Upper lobe of left lung (tissue), 6 donors: ENCODE data around the gene GNA12. TPM values are rescaled to one million over a fixed set of nuclear protein-coding genes. Genes with fewer than 3 reads are reported as not detected.

Source experiments
- ATAC-seq, 2 donors: fragments of 200-7000 bp; cut with Tn5 transposase; one replicate each; pipeline ENCODE4 v1.9.1; 2022; ENCODE audit warnings: mild to moderate bottlenecking in 2 of 2, moderate library complexity in 2 of 2; ENCODE audit not compliant: low FRiP score in 2 of 2
- DNase-seq, 2 donors: peaks; one replicate each; pipeline ENCODE4 v3.0.0-alpha.2; 2019 to 2020
- H3K27ac ChIP-seq, 4 donors: fragments of 200-600 bp; sonication (generic); one replicate each; pipeline ENCODE4 v1.5.1; 2016 to 2019
- H3K27me3 ChIP-seq, 4 donors: fragments of 200-600 bp; sonication (generic); one replicate each; pipeline ENCODE4 v1.5.1; 2017 to 2019
- H3K36me3 ChIP-seq, 4 donors: fragments of 200-600 bp; sonication (generic); one replicate each; pipeline ENCODE4 v1.5.1; 2016 to 2019
- H3K4me1 ChIP-seq, 4 donors: fragments of 200-600 bp; sonication (generic); one replicate each; pipeline ENCODE4 v1.5.1; 2018 to 2019
- H3K4me3 ChIP-seq, 4 donors: fragments of 200-600 bp; sonication (generic); one replicate each; pipeline ENCODE4 v1.5.1; 2017 to 2019; ENCODE audit warnings: mild to moderate bottlenecking in 2 of 4, moderate library complexity in 1 of 4
- H3K9me3 ChIP-seq, 4 donors: fragments of 200-600 bp; sonication (generic); one replicate each; pipeline ENCODE4 v1.5.1; 2018 to 2019
- EP300 ChIP-seq, 4 donors: sonication (generic); formaldehyde crosslinking; IDR thresholded peaks; one replicate each; pipeline ENCODE4 v1.5.1; 2017; ENCODE audit warnings: antibody characterized with exemption in 4 of 4, control low read depth in 2 of 4
- POLR2A ChIP-seq, 4 donors: fragments of 450-650 bp; IDR thresholded peaks; one replicate each; pipeline ENCODE4 v1.5.1; 2016 to 2017; ENCODE audit warnings: antibody characterized with exemption in 4 of 4, mild to moderate bottlenecking in 2 of 4
- POLR2AphosphoS5 ChIP-seq, 2 donors: sonication (generic); formaldehyde crosslinking; IDR thresholded peaks; one replicate each; pipeline ENCODE4 v1.5.1; 2017; ENCODE audit warnings: antibody characterized with exemption in 2 of 2
- WGBS, 2 donors: methylation state at CpG; one replicate each; pipeline ENCODE4 v1.1.5; 2017 to 2018; 5-methylcytosine and 5-hydroxymethylcytosine counted together
- total RNA-seq, 6 donors: library from RNA; depleted of rRNA in 4 of 6; stranded (reverse); fragments of >200 nt in 4 of 6; gene quantifications; one replicate each; pipeline versions ENCODE4 v1.1.0 to v1.2.1, GENCODE V29; 2016 to 2021
- TF ChIP-seq, protein P1 (sequence below), 6 experiments: fragments of 450-650 bp in 4 of 6; fragments of 200-600 bp in 2 of 6; sonication (generic) in 2 of 6; IDR thresholded peaks; one replicate each; pipeline ENCODE4 v1.5.1; 2016 to 2019; ENCODE audit warnings: antibody characterized with exemption in 6 of 6
- donor health status: DM: no; HTN: no; CAD: no; lungs with moderate emphysema.
- donor health status: DM: no; HTN: yes; CAD: no; lungs with severe emphysema.

Gene GNA12
- total RNA-seq, 6 donors from 2014 or later: 24.0 to 52.3 (median 35.7) TPM

DNA sequence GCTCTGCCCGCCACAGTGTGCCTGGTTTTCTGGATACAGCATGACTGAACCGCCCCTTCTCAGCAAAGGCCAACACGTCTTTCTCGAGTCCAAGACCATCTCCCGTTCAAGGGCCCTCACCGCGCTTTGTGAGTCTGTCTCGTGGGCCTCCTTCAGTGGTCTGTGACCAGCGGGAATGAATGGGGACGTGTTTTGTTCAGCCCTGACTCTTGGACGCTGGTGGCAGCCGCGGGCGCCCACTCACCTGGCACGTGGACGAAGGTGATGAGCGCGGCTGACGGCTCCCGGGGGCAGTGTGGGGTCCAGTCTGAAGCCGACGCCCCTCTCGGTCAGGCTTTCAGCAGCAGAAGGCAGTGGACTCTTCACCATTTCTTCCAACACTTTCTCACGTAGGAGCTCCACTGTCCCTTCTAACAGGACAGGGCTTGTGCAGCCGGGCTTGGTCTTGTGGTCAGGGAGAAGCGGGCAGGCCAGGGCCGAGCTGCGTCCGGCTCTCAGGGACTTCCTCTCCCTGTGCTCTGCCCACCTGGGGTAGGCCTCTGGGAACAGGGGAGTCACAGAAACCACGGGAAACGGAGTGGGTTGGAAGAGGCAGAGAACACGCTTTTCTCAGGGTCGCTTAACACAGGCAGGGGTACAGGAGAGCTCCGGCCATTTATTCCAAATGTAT, 125.7 kb downstream of the GNA12 start:
- peaks cover 0 to 11% (median 0%) of the 10 kb centered on the region in 4 donors for H3K36me3 ChIP-seq

DNA sequence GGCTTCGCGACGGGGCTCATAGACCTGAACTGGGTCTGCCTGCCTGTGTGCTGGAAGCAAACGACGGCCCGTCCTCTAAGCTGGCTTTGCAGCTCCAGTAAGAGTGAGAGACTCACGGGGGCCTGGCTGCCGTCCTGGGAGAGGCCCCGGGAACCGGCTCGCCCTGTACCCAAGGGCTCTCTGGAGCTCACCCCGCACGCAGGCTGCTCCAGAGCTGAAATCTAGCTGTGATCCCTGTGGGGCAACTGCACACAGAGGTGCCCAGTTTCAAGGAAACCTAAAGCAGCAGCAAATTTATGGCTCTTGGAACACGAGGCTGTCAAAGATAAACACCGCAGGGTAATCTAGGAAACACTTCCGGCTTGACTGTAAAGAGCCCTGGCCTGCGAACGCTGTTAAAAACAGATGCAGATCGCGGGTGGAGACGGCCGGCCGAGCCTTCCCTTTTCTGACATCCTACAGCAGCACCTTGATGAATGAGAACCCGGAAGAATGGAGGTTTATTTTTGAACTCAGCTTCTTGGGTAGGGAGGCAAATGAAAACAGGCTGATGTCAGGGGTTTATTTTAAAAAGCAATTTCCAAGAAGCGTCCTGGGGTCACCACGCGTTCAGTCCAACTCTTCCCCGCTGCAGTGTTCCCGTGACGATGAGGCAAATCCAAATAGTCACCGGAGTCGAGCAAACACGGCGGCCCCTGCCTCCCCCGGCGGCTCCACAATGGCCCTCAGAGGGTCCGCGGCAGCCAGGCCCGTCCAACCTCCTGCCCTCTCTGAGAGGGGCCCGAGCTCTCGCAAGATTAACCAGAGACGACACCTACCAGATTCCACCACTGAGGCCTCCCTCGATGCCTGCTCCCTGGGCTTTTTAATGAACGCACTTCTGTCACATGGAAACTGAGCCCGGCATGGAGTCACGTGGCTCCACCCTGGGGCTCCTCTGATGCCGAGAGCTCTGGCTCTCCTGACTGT, 126.5 kb downstream of the GNA12 start:
- Histone ChIP-seq H3K4me3 (peak overlapping the region in 1 of 4 donors; percentile 6), H3K27me3 (no peaks in the 10 kb centered on the region), H3K27ac (peak overlapping the region in 2 of 4 donors; percentile 23 to 37), H3K9me3 (no peaks in the 10 kb centered on the region), H3K36me3 (peaks cover 0 to 5% (median 0%) of the 10 kb centered on the region in 4 donors), H3K4me1 (peaks cover 14 to 32% (median 22%) of the 10 kb centered on the region in 4 donors)
- TF ChIP-seq EP300 (IDR thresholded peaks at IDR 0.05): no peak
- peak in 1 of 2 donors; percentile 40 for TF ChIP-seq POLR2AphosphoS5 (IDR thresholded peaks at IDR 0.05)
- DNase-seq: peak in 1 of 2 donors; percentile 69
- WGBS, 2 donors: 34 to 48% methylated on average over 26 to 47 of the region's 47 CpGs
- ATAC-seq: peak; percentile 11 to 19

More for the DNA sequence above, 125.7 kb downstream of the GNA12 start:
- WGBS, 2 donors: 89 to 93% methylated on average over 34 of the region's 34 CpGs
- no peak overlapping the region for H3K4me3 ChIP-seq
- no peak for TF ChIP-seq POLR2AphosphoS5 (IDR thresholded peaks at IDR 0.05)
- TF ChIP-seq, protein P1, sequence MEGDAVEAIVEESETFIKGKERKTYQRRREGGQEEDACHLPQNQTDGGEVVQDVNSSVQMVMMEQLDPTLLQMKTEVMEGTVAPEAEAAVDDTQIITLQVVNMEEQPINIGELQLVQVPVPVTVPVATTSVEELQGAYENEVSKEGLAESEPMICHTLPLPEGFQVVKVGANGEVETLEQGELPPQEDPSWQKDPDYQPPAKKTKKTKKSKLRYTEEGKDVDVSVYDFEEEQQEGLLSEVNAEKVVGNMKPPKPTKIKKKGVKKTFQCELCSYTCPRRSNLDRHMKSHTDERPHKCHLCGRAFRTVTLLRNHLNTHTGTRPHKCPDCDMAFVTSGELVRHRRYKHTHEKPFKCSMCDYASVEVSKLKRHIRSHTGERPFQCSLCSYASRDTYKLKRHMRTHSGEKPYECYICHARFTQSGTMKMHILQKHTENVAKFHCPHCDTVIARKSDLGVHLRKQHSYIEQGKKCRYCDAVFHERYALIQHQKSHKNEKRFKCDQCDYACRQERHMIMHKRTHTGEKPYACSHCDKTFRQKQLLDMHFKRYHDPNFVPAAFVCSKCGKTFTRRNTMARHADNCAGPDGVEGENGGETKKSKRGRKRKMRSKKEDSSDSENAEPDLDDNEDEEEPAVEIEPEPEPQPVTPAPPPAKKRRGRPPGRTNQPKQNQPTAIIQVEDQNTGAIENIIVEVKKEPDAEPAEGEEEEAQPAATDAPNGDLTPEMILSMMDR (IDR thresholded peaks at IDR 0.05): no peak
- TF ChIP-seq EP300 (IDR thresholded peaks at IDR 0.05): no peak
- TF ChIP-seq POLR2A (IDR thresholded peaks at IDR 0.05): no peak
- peaks cover 14 to 26% (median 18%) of the 10 kb centered on the region in 4 donors for H3K4me1 ChIP-seq
- no peak for DNase-seq
- H3K9me3 ChIP-seq: no peaks in the 10 kb centered on the region
- no peak for ATAC-seq
- H3K27ac ChIP-seq: no peak overlapping the region
- H3K27me3 ChIP-seq: no peaks in the 10 kb centered on the region

DNA sequence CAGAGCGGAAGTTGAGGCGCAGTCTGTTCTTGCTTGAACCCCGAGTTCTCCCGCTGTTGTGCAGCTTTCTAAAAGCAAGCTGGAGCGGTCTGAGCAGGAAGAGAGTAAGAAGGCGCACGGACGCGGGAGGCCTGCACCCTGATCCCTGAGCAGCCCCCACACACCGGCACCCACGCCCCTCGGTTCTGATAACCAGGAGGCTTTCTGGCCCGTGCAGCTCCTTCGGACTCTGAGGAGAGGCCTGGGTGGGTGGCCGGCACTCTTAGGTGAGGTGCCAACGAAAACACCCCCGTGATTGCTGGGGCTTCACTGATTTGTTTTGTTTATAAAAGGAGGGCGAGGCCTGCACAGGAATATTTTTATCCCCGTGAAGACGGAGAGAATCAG, 127.2 kb downstream of the GNA12 start:
- Histone ChIP-seq H3K36me3 (peaks cover 0 to 5% (median 0%) of the 10 kb centered on the region in 4 donors), H3K9me3 (no peaks in the 10 kb centered on the region), H3K4me3 (no peak overlapping the region), H3K4me1 (peaks cover 14 to 37% (median 24%) of the 10 kb centered on the region in 4 donors), H3K27me3 (no peaks in the 10 kb centered on the region), H3K27ac (peak overlapping the region in 2 of 4 donors; percentile 23 to 37)
- DNase-seq (no peak), ATAC-seq (no peak)
- TF ChIP-seq, protein P1 (IDR thresholded peaks at IDR 0.05): no peak
- TF ChIP-seq EP300 (IDR thresholded peaks at IDR 0.05) (no peak), POLR2A (IDR thresholded peaks at IDR 0.05) (no peak), POLR2AphosphoS5 (IDR thresholded peaks at IDR 0.05) (no peak)
- WGBS, 2 donors: 68 to 76% methylated on average over 14 to 20 of the region's 20 CpGs

DNA sequence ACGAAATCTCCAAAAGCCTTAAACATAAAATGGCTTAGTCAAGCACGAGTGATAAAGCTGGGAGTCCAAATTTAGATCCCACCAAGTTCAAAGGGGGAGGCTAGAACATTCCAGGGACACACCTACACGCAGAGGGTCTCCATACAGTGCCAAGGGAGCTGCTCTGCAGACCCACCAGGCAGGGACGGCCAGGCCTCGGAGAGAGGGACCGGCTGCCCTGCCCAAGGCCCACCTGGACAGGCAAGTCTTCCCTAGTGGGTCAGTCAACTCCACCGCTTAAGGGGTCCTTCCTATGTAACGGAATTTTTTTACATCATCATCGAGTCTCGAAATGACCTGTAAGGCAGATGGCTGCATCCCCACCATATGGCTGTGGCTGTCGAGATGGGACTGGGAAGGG, 127.6 kb downstream of the GNA12 start:
- Histone ChIP-seq H3K4me1 (peaks cover 14 to 38% (median 26%) of the 10 kb centered on the region in 4 donors), H3K36me3 (peaks cover 0 to 5% (median 0%) of the 10 kb centered on the region in 4 donors), H3K27me3 (no peaks in the 10 kb centered on the region), H3K27ac (no peak overlapping the region), H3K4me3 (no peak overlapping the region), H3K9me3 (no peaks in the 10 kb centered on the region)
- WGBS, 2 donors: 79 to 88% methylated on average over 6 to 11 of the region's 11 CpGs
- TF ChIP-seq POLR2A (IDR thresholded peaks at IDR 0.05) (no peak), EP300 (IDR thresholded peaks at IDR 0.05) (no peak), POLR2AphosphoS5 (IDR thresholded peaks at IDR 0.05) (no peak)
- TF ChIP-seq, protein P1 (IDR thresholded peaks at IDR 0.05): no peak
- DNase-seq (no peak), ATAC-seq (no peak)
